SK-N-MC (cell line): ENCODE measurements around the gene ANGPTL1.

Source experiments
- EZH2 ChIP-seq: fragments of 200-600 bp; sonication (generic); IDR thresholded peaks from one replicate; pipeline ENCODE4 v1.6.1; 2017; ENCODE audit warnings: antibody characterized with exemption
- FOXP2 ChIP-seq: optimal IDR thresholded peaks from 2 replicates; pipeline ENCODE3; 2011; ENCODE audit warnings: mild to moderate bottlenecking, moderate library complexity; ENCODE audit not compliant: insufficient read depth; ENCODE audit errors: extremely low read length, control extremely low read depth
- POLR2AphosphoS5 ChIP-seq: IDR thresholded peaks from 2 replicates; pipeline ENCODE4 v1.6.1; 2012; ENCODE audit warnings: mild to moderate bottlenecking, low read depth, low read length, borderline replicate concordance

DNA sequence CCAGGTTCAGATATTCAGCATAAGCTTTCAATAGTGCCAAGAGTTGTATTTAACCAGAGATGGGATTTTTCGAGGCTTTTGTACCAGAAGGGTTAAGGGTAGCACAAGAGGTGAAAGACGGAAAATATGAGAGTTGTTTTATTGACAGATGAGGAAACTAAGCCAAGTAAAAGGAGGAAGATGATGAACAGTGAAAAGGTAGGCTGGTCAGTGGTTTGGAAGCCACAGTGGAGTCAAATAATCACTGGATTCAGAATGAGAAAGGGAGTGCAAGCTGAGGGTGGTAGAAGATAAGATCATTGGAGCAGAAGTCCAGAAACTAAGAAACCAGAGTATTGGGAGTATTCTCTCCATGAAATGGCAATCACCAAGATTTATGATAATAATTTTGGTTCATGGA lies 45.7 kb downstream of the ANGPTL1 start:
- TF ChIP-seq EZH2 (no peak), POLR2AphosphoS5 (no peak), FOXP2 (no peak)
